A172 (cell line): ENCODE measurements around the gene CAP1. TPM values are rescaled to one million over a fixed set of nuclear protein-coding genes. Genes with fewer than 3 reads are reported as not detected.

Experiments used
- DNase-seq: peaks from one replicate; pipeline ENCODE4 v3.0.0-alpha.2; 2015; ENCODE audit warnings: low spot score
- total RNA-seq: library from RNA; depleted of rRNA; stranded (reverse); fragments of >200 nt; shearing (Covaris generic); gene quantifications from 2 replicates; pipeline ENCODE4 v1.2.3, GENCODE V29; 2014

The CAP1 gene
- total RNA-seq, 1 experiment from 2014 or later, result 386 TPM

- no peak for DNase-seq
Observed at GRCh38 chr1:40058453-40059337, 18.2 kb downstream of the CAP1 start.

- DNase-seq, result peak; percentile 64
Observed at GRCh38 chr1:40059338-40059959, 18.9 kb downstream of the CAP1 start.

GRCh38 chr1:40059960-40060750 lies 19.6 kb downstream of the CAP1 start:
- no peak for DNase-seq

GRCh38 chr1:40064797-40065499 lies 24.4 kb downstream of the CAP1 start:
- DNase-seq, result no peak

- no peak for DNase-seq
Observed at GRCh38 chr1:40067023-40067422, 26.5 kb downstream of the CAP1 start.

- DNase-seq, result no peak
Observed at GRCh38 chr1:40067851-40068250, 27.3 kb downstream of the CAP1 start.

- no peak for DNase-seq
Observed at GRCh38 chr1:40072142-40072541, 31.6 kb downstream of the CAP1 start.

- DNase-seq, result no peak
Observed at GRCh38 chr1:40073062-40073461, 32.5 kb downstream of the CAP1 start.

- DNase-seq, result no peak
Observed at GRCh38 chr1:40075266-40075665, 34.7 kb downstream of the CAP1 start.

- peak; percentile 74 for DNase-seq
Observed at GRCh38 chr1:40076895-40077312, 36.4 kb downstream of the CAP1 start.

GRCh38 chr1:40078512-40079333 lies 38.2 kb downstream of the CAP1 start:
- DNase-seq, result peak; percentile 73

- DNase-seq, result no peak
Observed at GRCh38 chr1:40079774-40080400, 39.4 kb downstream of the CAP1 start.

GRCh38 chr1:40081871-40082270 lies 41.3 kb downstream of the CAP1 start:
- DNase-seq, result no peak

- peak; percentile 66 for DNase-seq
Observed at GRCh38 chr1:40084750-40085149, 44.2 kb downstream of the CAP1 start.

- DNase-seq, result peak; percentile 23
Observed at GRCh38 chr1:40090652-40091355, 50.3 kb downstream of the CAP1 start.

- DNase-seq, result no peak
Observed at GRCh38 chr1:40092241-40092640, 51.7 kb downstream of the CAP1 start.

GRCh38 chr1:40092706-40093639 lies 52.4 kb downstream of the CAP1 start:
- no peak for DNase-seq

GRCh38 chr1:40094466-40095110 lies 54.1 kb downstream of the CAP1 start:
- no peak for DNase-seq
